HEK293 (cell line): Measurements from ENCODE around the gene PLCD3.
A peak's percentile ranks its signal among the peaks of the same experiment; 100 is the strongest.

ENCODE experiments used
- BCL11B ChIP-seq: fragments of 450-650 bp; formaldehyde crosslinking; IDR thresholded peaks from 2 replicates; pipeline ENCODE4 v1.5.1; 2016; ENCODE audit warnings: low read depth, missing biosample characterization, missing genetic modification characterization
- KLF7 ChIP-seq: fragments of 450-650 bp; formaldehyde crosslinking; IDR thresholded peaks from 2 replicates; pipeline ENCODE4 v1.5.1; 2016; ENCODE audit warnings: missing biosample characterization, missing genetic modification characterization, borderline replicate concordance
- KLF8 ChIP-seq: fragments of 450-650 bp; formaldehyde crosslinking; IDR thresholded peaks from 2 replicates; pipeline ENCODE4 v1.5.1; 2016; ENCODE audit warnings: missing biosample characterization, missing genetic modification characterization
- KLF9 ChIP-seq: fragments of 450-650 bp; formaldehyde crosslinking; IDR thresholded peaks from 2 replicates; pipeline ENCODE4 v1.5.1; 2016; ENCODE audit warnings: missing biosample characterization, missing genetic modification characterization, low read depth
- SCRT1 ChIP-seq: fragments of 450-650 bp; formaldehyde crosslinking; IDR thresholded peaks from 2 replicates; pipeline ENCODE4 v1.5.1; 2016; ENCODE audit warnings: missing biosample characterization, missing genetic modification characterization, borderline replicate concordance
- SP2 ChIP-seq: fragments of 450-650 bp; formaldehyde crosslinking; IDR thresholded peaks from 2 replicates; pipeline ENCODE4 v1.5.1; 2016; ENCODE audit warnings: missing biosample characterization, missing genetic modification characterization
- YY2 ChIP-seq: fragments of 450-650 bp; formaldehyde crosslinking; IDR thresholded peaks from 2 replicates; pipeline ENCODE4 v1.5.1; 2016; ENCODE audit warnings: missing biosample characterization, missing genetic modification characterization
- ZBTB8A ChIP-seq: fragments of 450-650 bp; formaldehyde crosslinking; IDR thresholded peaks from 2 replicates; pipeline ENCODE4 v1.5.1; 2016; ENCODE audit warnings: missing biosample characterization, missing genetic modification characterization
- ZFP37 ChIP-seq: fragments of 450-650 bp; formaldehyde crosslinking; IDR thresholded peaks from 2 replicates; pipeline ENCODE4 v1.5.1; 2016; ENCODE audit warnings: missing biosample characterization, missing genetic modification characterization
- ZNF10 ChIP-seq: fragments of 450-650 bp; formaldehyde crosslinking; IDR thresholded peaks from 2 replicates; pipeline ENCODE4 v1.5.1; 2017; ENCODE audit warnings: missing biosample characterization, missing genetic modification characterization
- ZNF184 ChIP-seq: fragments of 450-650 bp; IDR thresholded peaks from 2 replicates; pipeline ENCODE4 v1.5.1; 2018; ENCODE audit warnings: missing biosample characterization, mild to moderate bottlenecking, missing genetic modification characterization
- ZNF214 ChIP-seq: fragments of 450-650 bp; formaldehyde crosslinking; IDR thresholded peaks from 2 replicates; pipeline ENCODE4 v1.5.1; 2017; ENCODE audit warnings: missing biosample characterization, mild to moderate bottlenecking, missing genetic modification characterization, borderline replicate concordance
- ZNF266 ChIP-seq: fragments of 450-650 bp; formaldehyde crosslinking; IDR thresholded peaks from 2 replicates; pipeline ENCODE4 v1.5.1; 2016; ENCODE audit warnings: missing biosample characterization, missing genetic modification characterization, low read depth
- ZNF335 ChIP-seq: fragments of 450-650 bp; formaldehyde crosslinking; conservative IDR thresholded peaks from 2 replicates; pipeline ENCODE4 v1.5.1; 2016; ENCODE audit warnings: missing biosample characterization, missing genetic modification characterization
- ZNF473 ChIP-seq: fragments of 450-650 bp; formaldehyde crosslinking; IDR thresholded peaks from 2 replicates; pipeline ENCODE4 v1.5.1; 2017; ENCODE audit warnings: missing biosample characterization, missing genetic modification characterization
- ZNF558 ChIP-seq: fragments of 450-650 bp; formaldehyde crosslinking; IDR thresholded peaks from 2 replicates; pipeline ENCODE4 v1.5.1; 2016; ENCODE audit warnings: missing biosample characterization, missing genetic modification characterization
- ZNF837 ChIP-seq: fragments of 450-650 bp; formaldehyde crosslinking; IDR thresholded peaks from 2 replicates; pipeline ENCODE4 v1.5.1; 2016; ENCODE audit warnings: missing biosample characterization, missing genetic modification characterization
- ZXDB ChIP-seq: fragments of 450-650 bp; formaldehyde crosslinking; IDR thresholded peaks from 2 replicates; pipeline ENCODE4 v1.5.1; 2016; ENCODE audit warnings: missing biosample characterization, missing genetic modification characterization
- TF ChIP-seq, protein P1 (sequence below): fragments of 450-650 bp; formaldehyde crosslinking; IDR thresholded peaks from 2 replicates; pipeline ENCODE4 v1.5.1; 2016; ENCODE audit warnings: missing biosample characterization, missing genetic modification characterization
- TF ChIP-seq, protein P2 (sequence below): fragments of 450-650 bp; formaldehyde crosslinking; IDR thresholded peaks from 2 replicates; pipeline ENCODE4 v1.5.1; 2016; ENCODE audit warnings: missing biosample characterization, missing genetic modification characterization
- TF ChIP-seq, protein P3 (sequence below): fragments of 450-650 bp; formaldehyde crosslinking; IDR thresholded peaks from 2 replicates; pipeline ENCODE4 v1.5.1; 2016; ENCODE audit warnings: missing biosample characterization, missing genetic modification characterization
- TF ChIP-seq, protein P4 (sequence below): fragments of 450-650 bp; formaldehyde crosslinking; IDR thresholded peaks from 2 replicates; pipeline ENCODE4 v1.5.1; 2016; ENCODE audit warnings: missing biosample characterization, missing genetic modification characterization
- TF ChIP-seq, protein P5 (sequence below): fragments of 450-650 bp; formaldehyde crosslinking; IDR thresholded peaks from 2 replicates; pipeline ENCODE4 v1.5.1; 2016; ENCODE audit warnings: missing biosample characterization, missing genetic modification characterization
- TF ChIP-seq, protein P6 (sequence below): fragments of 450-650 bp; formaldehyde crosslinking; IDR thresholded peaks from 2 replicates; pipeline ENCODE4 v1.5.1; 2016; ENCODE audit warnings: missing biosample characterization, missing genetic modification characterization
- TF ChIP-seq, protein P7 (sequence below): fragments of 450-650 bp; formaldehyde crosslinking; IDR thresholded peaks from 2 replicates; pipeline ENCODE4 v1.5.1; 2016; ENCODE audit warnings: missing biosample characterization, missing genetic modification characterization

PLCD3 gene

DNA sequence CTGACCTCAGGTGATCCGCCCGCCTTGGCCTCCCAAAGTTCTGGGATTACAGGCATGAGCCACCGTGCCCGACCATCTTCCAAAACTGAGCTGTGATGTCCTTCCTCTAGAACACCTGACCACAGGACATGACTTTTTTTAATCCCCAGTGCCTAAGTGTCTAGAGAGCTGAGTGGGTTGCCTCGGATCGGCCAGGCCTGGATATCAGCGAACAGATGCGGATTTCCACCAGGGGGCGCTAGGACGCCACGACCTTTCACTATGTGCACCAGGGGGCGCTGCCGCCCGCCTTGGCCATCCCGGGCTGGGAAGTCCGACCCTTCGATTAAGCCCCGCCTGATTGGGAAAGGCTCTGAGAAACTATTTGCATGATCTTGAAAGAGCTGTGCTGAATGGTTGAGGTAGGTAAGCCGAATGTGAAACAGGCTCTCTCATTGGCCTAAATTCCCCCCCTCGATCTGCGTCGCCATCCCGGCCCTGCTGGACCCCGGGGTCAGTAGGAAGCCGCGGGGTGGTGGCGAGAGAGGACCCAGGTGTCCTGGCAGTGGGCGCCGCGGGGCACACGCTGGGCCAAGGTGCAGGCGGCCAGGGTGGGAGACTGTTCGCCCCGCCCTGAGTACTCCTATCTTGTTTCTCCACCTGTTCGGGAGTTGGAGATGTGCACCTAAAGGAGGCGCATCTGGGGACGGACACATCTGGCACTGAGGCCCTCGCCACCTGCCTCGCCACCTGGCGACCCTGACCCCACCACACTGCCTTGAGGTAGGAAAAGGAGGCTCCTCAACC, 3.1 kb upstream of the PLCD3 start, which contains the start of gene ACBD4 (continued):
- TF ChIP-seq, protein P1, sequence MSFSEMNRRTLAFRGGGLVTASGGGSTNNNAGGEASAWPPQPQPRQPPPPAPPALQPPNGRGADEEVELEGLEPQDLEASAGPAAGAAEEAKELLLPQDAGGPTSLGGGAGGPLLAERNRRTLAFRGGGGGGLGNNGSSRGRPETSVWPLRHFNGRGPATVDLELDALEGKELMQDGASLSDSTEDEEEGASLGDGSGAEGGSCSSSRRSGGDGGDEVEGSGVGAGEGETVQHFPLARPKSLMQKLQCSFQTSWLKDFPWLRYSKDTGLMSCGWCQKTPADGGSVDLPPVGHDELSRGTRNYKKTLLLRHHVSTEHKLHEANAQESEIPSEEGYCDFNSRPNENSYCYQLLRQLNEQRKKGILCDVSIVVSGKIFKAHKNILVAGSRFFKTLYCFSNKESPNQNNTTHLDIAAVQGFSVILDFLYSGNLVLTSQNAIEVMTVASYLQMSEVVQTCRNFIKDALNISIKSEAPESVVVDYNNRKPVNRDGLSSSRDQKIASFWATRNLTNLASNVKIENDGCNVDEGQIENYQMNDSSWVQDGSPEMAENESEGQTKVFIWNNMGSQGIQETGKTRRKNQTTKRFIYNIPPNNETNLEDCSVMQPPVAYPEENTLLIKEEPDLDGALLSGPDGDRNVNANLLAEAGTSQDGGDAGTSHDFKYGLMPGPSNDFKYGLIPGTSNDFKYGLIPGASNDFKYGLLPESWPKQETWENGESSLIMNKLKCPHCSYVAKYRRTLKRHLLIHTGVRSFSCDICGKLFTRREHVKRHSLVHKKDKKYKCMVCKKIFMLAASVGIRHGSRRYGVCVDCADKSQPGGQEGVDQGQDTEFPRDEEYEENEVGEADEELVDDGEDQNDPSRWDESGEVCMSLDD (tag by site-specific recombination) = peak; percentile 14; the same call in 1 of the 2 replicates
- TF ChIP-seq, protein P2, sequence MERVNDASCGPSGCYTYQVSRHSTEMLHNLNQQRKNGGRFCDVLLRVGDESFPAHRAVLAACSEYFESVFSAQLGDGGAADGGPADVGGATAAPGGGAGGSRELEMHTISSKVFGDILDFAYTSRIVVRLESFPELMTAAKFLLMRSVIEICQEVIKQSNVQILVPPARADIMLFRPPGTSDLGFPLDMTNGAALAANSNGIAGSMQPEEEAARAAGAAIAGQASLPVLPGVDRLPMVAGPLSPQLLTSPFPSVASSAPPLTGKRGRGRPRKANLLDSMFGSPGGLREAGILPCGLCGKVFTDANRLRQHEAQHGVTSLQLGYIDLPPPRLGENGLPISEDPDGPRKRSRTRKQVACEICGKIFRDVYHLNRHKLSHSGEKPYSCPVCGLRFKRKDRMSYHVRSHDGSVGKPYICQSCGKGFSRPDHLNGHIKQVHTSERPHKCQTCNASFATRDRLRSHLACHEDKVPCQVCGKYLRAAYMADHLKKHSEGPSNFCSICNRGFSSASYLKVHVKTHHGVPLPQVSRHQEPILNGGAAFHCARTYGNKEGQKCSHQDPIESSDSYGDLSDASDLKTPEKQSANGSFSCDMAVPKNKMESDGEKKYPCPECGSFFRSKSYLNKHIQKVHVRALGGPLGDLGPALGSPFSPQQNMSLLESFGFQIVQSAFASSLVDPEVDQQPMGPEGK (tag by site-specific recombination) = peak; percentile 65
- TF ChIP-seq, protein P3, sequence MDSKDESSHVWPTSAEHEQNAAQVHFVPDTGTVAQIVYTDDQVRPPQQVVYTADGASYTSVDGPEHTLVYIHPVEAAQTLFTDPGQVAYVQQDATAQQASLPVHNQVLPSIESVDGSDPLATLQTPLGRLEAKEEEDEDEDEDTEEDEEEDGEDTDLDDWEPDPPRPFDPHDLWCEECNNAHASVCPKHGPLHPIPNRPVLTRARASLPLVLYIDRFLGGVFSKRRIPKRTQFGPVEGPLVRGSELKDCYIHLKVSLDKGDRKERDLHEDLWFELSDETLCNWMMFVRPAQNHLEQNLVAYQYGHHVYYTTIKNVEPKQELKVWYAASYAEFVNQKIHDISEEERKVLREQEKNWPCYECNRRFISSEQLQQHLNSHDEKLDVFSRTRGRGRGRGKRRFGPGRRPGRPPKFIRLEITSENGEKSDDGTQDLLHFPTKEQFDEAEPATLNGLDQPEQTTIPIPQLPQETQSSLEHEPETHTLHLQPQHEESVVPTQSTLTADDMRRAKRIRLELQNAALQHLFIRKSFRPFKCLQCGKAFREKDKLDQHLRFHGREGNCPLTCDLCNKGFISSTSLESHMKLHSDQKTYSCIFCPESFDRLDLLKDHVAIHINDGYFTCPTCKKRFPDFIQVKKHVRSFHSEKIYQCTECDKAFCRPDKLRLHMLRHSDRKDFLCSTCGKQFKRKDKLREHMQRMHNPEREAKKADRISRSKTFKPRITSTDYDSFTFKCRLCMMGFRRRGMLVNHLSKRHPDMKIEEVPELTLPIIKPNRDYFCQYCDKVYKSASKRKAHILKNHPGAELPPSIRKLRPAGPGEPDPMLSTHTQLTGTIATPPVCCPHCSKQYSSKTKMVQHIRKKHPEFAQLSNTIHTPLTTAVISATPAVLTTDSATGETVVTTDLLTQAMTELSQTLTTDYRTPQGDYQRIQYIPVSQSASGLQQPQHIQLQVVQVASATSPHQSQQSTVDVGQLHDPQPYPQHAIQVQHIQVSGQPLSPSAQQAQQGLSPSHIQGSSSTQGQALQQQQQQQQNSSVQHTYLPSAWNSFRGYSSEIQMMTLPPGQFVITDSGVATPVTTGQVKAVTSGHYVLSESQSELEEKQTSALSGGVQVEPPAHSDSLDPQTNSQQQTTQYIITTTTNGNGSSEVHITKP (tag by site-specific recombination) = peak; percentile 72
- no peak for TF ChIP-seq KLF7
- no peak for TF ChIP-seq ZNF473
- TF ChIP-seq ZNF10 (tag by site-specific recombination) = no peak
- TF ChIP-seq, protein P4, sequence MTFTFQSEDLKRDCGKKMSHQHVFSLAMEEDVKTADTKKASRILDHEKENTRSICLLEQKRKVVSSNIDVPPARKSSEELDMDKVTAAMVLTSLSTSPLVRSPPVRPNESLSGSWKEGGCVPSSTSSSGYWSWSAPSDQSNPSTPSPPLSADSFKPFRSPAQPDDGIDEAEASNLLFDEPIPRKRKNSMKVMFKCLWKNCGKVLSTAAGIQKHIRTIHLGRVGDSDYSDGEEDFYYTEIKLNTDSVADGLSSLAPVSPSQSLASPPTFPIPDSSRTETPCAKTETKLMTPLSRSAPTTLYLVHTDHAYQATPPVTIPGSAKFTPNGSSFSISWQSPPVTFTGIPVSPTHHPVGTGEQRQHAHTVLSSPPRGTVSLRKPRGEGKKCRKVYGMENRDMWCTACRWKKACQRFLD (tag by site-specific recombination) = no peak
- peak; percentile 88 for TF ChIP-seq SP2 (tag by site-specific recombination)
- no peak for TF ChIP-seq YY2 (tag by site-specific recombination)
- no peak for TF ChIP-seq SCRT1 (tag by site-specific recombination)
- TF ChIP-seq, protein P5, sequence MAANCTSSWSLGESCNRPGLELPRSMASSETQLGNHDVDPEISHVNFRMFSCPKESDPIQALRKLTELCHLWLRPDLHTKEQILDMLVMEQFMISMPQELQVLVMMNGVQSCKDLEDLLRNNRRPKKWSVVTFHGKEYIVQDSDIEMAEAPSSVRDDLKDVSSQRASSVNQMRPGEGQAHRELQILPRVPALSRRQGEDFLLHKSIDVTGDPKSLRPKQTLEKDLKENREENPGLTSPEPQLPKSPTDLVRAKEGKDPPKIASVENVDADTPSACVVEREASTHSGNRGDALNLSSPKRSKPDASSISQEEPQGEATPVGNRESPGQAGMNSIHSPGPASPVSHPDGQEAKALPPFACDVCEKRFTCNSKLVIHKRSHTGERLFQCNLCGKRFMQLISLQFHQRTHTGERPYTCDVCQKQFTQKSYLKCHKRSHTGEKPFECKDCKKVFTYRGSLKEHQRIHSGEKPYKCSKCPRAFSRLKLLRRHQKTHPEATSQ (tag by site-specific recombination) = 0 out of 2 replicates have a peak, but pooled peaks have one; percentile 20
- TF ChIP-seq BCL11B (tag by site-specific recombination) = peak; percentile 56
- TF ChIP-seq ZNF184 = peak; percentile 85
- TF ChIP-seq, protein P6, sequence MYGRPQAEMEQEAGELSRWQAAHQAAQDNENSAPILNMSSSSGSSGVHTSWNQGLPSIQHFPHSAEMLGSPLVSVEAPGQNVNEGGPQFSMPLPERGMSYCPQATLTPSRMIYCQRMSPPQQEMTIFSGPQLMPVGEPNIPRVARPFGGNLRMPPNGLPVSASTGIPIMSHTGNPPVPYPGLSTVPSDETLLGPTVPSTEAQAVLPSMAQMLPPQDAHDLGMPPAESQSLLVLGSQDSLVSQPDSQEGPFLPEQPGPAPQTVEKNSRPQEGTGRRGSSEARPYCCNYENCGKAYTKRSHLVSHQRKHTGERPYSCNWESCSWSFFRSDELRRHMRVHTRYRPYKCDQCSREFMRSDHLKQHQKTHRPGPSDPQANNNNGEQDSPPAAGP (tag by site-specific recombination) = peak; percentile 78; the same call in 1 of the 2 replicates
- TF ChIP-seq ZNF335 (tag by site-specific recombination) = peak; percentile 97
- no peak for TF ChIP-seq ZNF266 (tag by site-specific recombination)
- 0 out of 2 replicates have a peak, but pooled peaks have one; percentile 71 for TF ChIP-seq ZFP37 (tag by site-specific recombination)
- TF ChIP-seq ZNF214 (tag by site-specific recombination) = no peak
- peak; percentile 63; the same call in 1 of the 2 replicates for TF ChIP-seq ZNF558
- peak; percentile 70 for TF ChIP-seq ZBTB8A (tag by site-specific recombination)
- no peak for TF ChIP-seq KLF9
- TF ChIP-seq ZNF837 (tag by site-specific recombination) = no peak
- TF ChIP-seq, protein P7, sequence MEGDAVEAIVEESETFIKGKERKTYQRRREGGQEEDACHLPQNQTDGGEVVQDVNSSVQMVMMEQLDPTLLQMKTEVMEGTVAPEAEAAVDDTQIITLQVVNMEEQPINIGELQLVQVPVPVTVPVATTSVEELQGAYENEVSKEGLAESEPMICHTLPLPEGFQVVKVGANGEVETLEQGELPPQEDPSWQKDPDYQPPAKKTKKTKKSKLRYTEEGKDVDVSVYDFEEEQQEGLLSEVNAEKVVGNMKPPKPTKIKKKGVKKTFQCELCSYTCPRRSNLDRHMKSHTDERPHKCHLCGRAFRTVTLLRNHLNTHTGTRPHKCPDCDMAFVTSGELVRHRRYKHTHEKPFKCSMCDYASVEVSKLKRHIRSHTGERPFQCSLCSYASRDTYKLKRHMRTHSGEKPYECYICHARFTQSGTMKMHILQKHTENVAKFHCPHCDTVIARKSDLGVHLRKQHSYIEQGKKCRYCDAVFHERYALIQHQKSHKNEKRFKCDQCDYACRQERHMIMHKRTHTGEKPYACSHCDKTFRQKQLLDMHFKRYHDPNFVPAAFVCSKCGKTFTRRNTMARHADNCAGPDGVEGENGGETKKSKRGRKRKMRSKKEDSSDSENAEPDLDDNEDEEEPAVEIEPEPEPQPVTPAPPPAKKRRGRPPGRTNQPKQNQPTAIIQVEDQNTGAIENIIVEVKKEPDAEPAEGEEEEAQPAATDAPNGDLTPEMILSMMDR (tag by site-specific recombination) = peak; percentile 100
- peak; percentile 87 for TF ChIP-seq KLF8 (tag by site-specific recombination)
- peak; percentile 78 for TF ChIP-seq ZXDB (tag by site-specific recombination)
